GM21381 (cell line): ENCODE measurements around the gene RGL3.
"Not testable (repeated sequence)": the region's sequence is repeated elsewhere in the genome, so short reads cannot be mapped to it uniquely, and the experiment has no call there.

ENCODE experiments used
- ATAC-seq: cut with Tn5 transposase; IDR thresholded peaks from one replicate; pipeline ENCODE4 v1.9.1; 2021; ENCODE audit warnings: mild to moderate bottlenecking, moderate library complexity; ENCODE audit not compliant: unreplicated experiment

The RGL3 gene

GRCh38 chr19:11421371-11422098 is 2.4 kb upstream of the RGL3 start:
- ATAC-seq: no peak

GRCh38 chr19:11420429-11421370 is 1.6 kb upstream of the RGL3 start:
- ATAC-seq: no peak

- no peak for ATAC-seq
These were observed 993 bp downstream of the RGL3 start for GRCh38 chr19:11418094-11418548.

GRCh38 chr19:11416346-11417052 is 2.6 kb downstream of the RGL3 start:
- ATAC-seq: no peak

- ATAC-seq: no peak
These were observed 4.6 kb downstream of the RGL3 start for GRCh38 chr19:11414544-11414943.

GRCh38 chr19:11410682-11411081 is 8.4 kb downstream of the RGL3 start:
- no peak for ATAC-seq

GRCh38 chr19:11408591-11408990 is 10.5 kb downstream of the RGL3 start:
- no peak for ATAC-seq

GRCh38 chr19:11406703-11407236 is 12.3 kb downstream of the RGL3 start:
- not testable (repeated sequence) for ATAC-seq

GRCh38 chr19:11405846-11406643 is 13.1 kb downstream of the RGL3 start:
- ATAC-seq: no peak

GRCh38 chr19:11404588-11405222 is 14.4 kb downstream of the RGL3 start:
- ATAC-seq: no peak

GRCh38 chr19:11401808-11402543 is 17.1 kb downstream of the RGL3 start:
- ATAC-seq: no peak

GRCh38 chr19:11400798-11401197 is 18.3 kb downstream of the RGL3 start:
- ATAC-seq: no peak

GRCh38 chr19:11399667-11400066 is 19.4 kb downstream of the RGL3 start:
- no peak for ATAC-seq

- no peak for ATAC-seq
These were observed 22.0 kb downstream of the RGL3 start for GRCh38 chr19:11397089-11397610.

GRCh38 chr19:11390933-11391680 is 28.0 kb downstream of the RGL3 start:
- ATAC-seq: no peak

- no peak for ATAC-seq
These were observed 28.8 kb downstream of the RGL3 start for GRCh38 chr19:11390359-11390758.

GRCh38 chr19:11387162-11388034 is 31.7 kb downstream of the RGL3 start:
- no peak for ATAC-seq
